BE2C (cell line): ENCODE results near the gene EPHB2.
"Not testable (repeated sequence)": the region's sequence is repeated elsewhere in the genome, so short reads cannot be mapped to it uniquely, and the experiment has no call there.

Source experiments
- DNase-seq: peaks from one replicate; pipeline ENCODE4 v3.0.0-alpha.2; 2020
- H3K27me3 ChIP-seq: fragments of 250-450 bp; sonication (Bioruptor Pico); 2 replicates; pipeline ENCODE4 v1.5.1; 2020; ENCODE audit warnings: mild to moderate bottlenecking
- H3K36me3 ChIP-seq: fragments of 250-450 bp; sonication (Bioruptor Pico); 2 replicates; pipeline ENCODE4 v1.5.1; 2020; ENCODE audit warnings: mild to moderate bottlenecking
- H3K4me1 ChIP-seq: fragments of 250-450 bp; sonication (Bioruptor Pico); 2 replicates; pipeline ENCODE4 v1.5.1; 2020
- H3K4me3 ChIP-seq: 2 replicates; pipeline ENCODE4 v1.5.1; 2011; ENCODE audit warnings: low read depth, low read length
- H3K9me3 ChIP-seq: fragments of 250-450 bp; sonication (Bioruptor Pico); 2 replicates; pipeline ENCODE4 v1.5.1; 2020
- CTCF ChIP-seq: IDR thresholded peaks from 2 replicates; pipeline ENCODE4 v1.5.1; 2012; ENCODE audit warnings: mild to moderate bottlenecking, low read depth, low read length

The EPHB2 gene

DNA sequence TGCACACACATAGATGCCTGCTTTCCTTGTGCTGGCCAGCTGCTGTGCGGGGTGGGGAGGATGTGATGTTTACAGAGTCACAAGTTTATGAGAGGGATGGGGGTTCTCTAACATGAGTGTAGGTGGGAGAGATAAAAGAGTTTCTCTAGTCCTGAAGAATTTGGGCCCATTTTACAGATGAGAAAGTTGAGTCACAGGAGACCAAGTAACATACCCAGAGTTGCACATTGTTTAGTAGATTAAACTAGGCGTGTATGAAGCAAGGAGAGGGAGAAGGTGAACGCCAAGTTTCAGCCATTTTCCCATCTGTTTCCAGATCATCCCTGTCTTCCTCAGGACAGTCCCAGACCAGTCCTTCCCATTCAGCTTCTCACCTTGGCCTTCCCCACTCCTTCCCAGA, 126.7 kb downstream of the EPHB2 start:
- Histone ChIP-seq H3K4me1 (no peaks in the 10 kb centered on the region), H3K27me3 (no peaks in the 10 kb centered on the region), H3K4me3 (no peak overlapping the region), H3K9me3 (no peaks in the 10 kb centered on the region), H3K36me3 (no peaks in the 10 kb centered on the region)
- TF ChIP-seq CTCF = no peak
- DNase-seq = no peak

GRCh38 chr1:22838965-22839364, 128.3 kb downstream of the EPHB2 start:
- no peak for DNase-seq
- Histone ChIP-seq H3K4me1 (no peaks in the 10 kb centered on the region), H3K9me3 (no peaks in the 10 kb centered on the region), H3K4me3 (no peak overlapping the region), H3K36me3 (no peaks in the 10 kb centered on the region), H3K27me3 (no peaks in the 10 kb centered on the region)
- TF ChIP-seq CTCF = no peak

GRCh38 chr1:22839806-22840205, 129.2 kb downstream of the EPHB2 start:
- Histone ChIP-seq H3K4me3 (no peak overlapping the region), H3K27me3 (no peaks in the 10 kb centered on the region), H3K4me1 (no peaks in the 10 kb centered on the region), H3K36me3 (no peaks in the 10 kb centered on the region), H3K9me3 (no peaks in the 10 kb centered on the region)
- no peak for TF ChIP-seq CTCF
- no peak for DNase-seq

GRCh38 chr1:22841142-22841541, 130.5 kb downstream of the EPHB2 start:
- H3K36me3 ChIP-seq = no peaks in the 10 kb centered on the region
- H3K27me3 ChIP-seq = no peaks in the 10 kb centered on the region
- no peaks in the 10 kb centered on the region for H3K9me3 ChIP-seq
- no peak for TF ChIP-seq CTCF
- H3K4me3 ChIP-seq = no peak overlapping the region
- H3K4me1 ChIP-seq = no peaks in the 10 kb centered on the region
- DNase-seq = no peak

GRCh38 chr1:22841860-22842281, 131.2 kb downstream of the EPHB2 start:
- no peak for DNase-seq
- H3K36me3 ChIP-seq = no peaks in the 10 kb centered on the region
- no peaks in the 10 kb centered on the region for H3K4me1 ChIP-seq
- TF ChIP-seq CTCF = no peak
- H3K27me3 ChIP-seq = no peaks in the 10 kb centered on the region
- no peaks in the 10 kb centered on the region for H3K9me3 ChIP-seq
- no peak overlapping the region for H3K4me3 ChIP-seq

DNA sequence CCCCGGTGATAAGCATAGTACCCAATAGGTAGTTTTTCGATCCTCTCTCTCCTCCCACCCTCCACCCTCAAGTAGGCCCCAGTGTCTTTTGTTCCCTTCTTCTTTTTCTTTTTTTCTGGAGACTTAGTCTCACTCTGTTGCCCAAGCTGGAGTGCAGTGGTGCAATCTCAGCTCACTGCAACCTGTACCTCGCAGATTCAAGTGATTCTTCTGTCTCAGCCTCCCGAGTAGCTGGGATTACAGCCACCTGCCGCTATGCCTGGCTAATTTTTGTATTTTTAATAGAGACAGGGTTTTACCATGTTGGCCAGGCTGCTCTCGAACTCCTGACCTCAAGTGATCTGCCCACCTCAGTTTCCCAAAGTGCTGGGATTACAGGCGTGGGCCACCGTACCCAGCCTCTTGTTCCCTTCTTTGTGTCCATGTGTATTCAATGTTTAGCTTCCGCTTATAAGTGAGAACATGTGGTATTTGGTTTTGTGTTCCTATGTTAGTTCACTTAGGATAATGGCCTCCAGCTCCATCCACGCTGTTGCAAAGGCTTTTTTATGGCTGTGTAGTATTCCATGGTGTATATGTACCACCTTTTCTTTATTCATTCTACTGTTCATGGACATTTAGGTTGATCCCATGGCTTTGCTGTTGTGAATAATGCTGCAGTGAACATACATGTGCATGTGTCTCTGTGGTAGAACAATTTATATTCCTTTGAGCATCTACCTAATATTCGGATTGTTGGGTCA, 133.0 kb downstream of the EPHB2 start:
- H3K4me1 ChIP-seq, H3K27me3 ChIP-seq, H3K4me3 ChIP-seq, DNase-seq, H3K9me3 ChIP-seq, H3K36me3 ChIP-seq: not testable (repeated sequence)
